H1 (cell line): ENCODE measurements around the gene RAB11A. TPM values are rescaled to one million over a fixed set of nuclear protein-coding genes. Genes with fewer than 3 reads are reported as not detected.

Experiments used
- CTCF ChIA-PET: fragments of 300-600 bp; sonication (Branson Sonifier 250); formaldehyde crosslinking; loops from one replicate; lab custom pipeline; 2021; ENCODE audit not compliant: partially characterized antibody; lab: Charles Lee
- POLR2A ChIA-PET: fragments of 300-600 bp; sonication (Branson Sonifier 250); formaldehyde crosslinking; loops from one replicate; lab custom pipeline; 2021; ENCODE audit warnings: inconsistent platforms; ENCODE audit not compliant: partially characterized antibody; lab: Charles Lee
- DNase-seq, 2 experiments: peaks; one replicate each; pipeline versions ENCODE4 v3.0.0 to v3.0.0-alpha.2; 2010 to 2022; ENCODE audit warnings: low spot score in 2 of 2, low read depth in 1 of 2, mixed read lengths in 1 of 2
- FAIRE-seq: peaks from 2 replicates; lab custom pipeline; 2011; peaks lifted over from hg19 to GRCh38; lab: Jason Lieb, UNC
- H2AFZ ChIP-seq: 2 replicates; pipeline ENCODE4 v1.8.1; 2012; ENCODE audit warnings: low read length, inconsistent platforms
- H2AK5ac ChIP-seq: 2 replicates; pipeline ENCODE4 v1.6.1; 2013; ENCODE audit warnings: low read depth, low read length
- H2BK120ac ChIP-seq: replicated peaks from 2 replicates; pipeline ENCODE3; 2013; ENCODE audit warnings: low read depth, low read length, inconsistent platforms
- H2BK12ac ChIP-seq: 2 replicates; pipeline ENCODE4 v1.6.1; 2013; ENCODE audit warnings: low read depth, low read length
- H2BK15ac ChIP-seq: 2 replicates; pipeline ENCODE4 v1.6.1; 2013; ENCODE audit warnings: low read length
- H2BK20ac ChIP-seq: 2 replicates; pipeline ENCODE4 v1.6.1; 2013; ENCODE audit warnings: low read length
- H2BK5ac ChIP-seq: 2 replicates; pipeline ENCODE4 v1.6.1; 2013; ENCODE audit warnings: low read depth, low read length
- H3K14ac ChIP-seq: 2 replicates; pipeline ENCODE4 v1.6.1; 2013; ENCODE audit warnings: inconsistent platforms; ENCODE audit not compliant: insufficient read length
- H3K18ac ChIP-seq: 2 replicates; pipeline ENCODE4 v1.6.1; 2013; ENCODE audit warnings: low read length; ENCODE audit errors: extremely low read depth
- H3K23ac ChIP-seq: 2 replicates; pipeline ENCODE4 v1.6.1; 2013; ENCODE audit warnings: inconsistent platforms; ENCODE audit not compliant: insufficient read length
- H3K23me2 ChIP-seq: 2 replicates; pipeline ENCODE4 v1.6.1; 2013; ENCODE audit warnings: low read depth, low read length
- H3K27ac ChIP-seq: 2 replicates; pipeline ENCODE4 v1.6.1; 2011; ENCODE audit warnings: low read depth, low read length, inconsistent platforms
- H3K27me3 ChIP-seq, 4 experiments: replicated peaks in 1 of 4; 1 replicate in 1 of 4; 2 replicates in 3 of 4; pipeline versions ENCODE4 v1.6.1 to v1.8.1; 2011 to 2013; ENCODE audit warnings: low read length in 3 of 4, mild to moderate bottlenecking in 3 of 4, inconsistent platforms in 2 of 4, mixed read lengths in 2 of 4, moderate library complexity in 1 of 4; ENCODE audit not compliant: control insufficient read depth in 3 of 4, insufficient read depth in 3 of 4; ENCODE audit errors: extremely low read depth in 1 of 4
- H3K36me3 ChIP-seq, 4 experiments: 2 replicates each; pipeline versions ENCODE4 v1.6.1 to v1.8.1; 2011 to 2013; ENCODE audit warnings: mild to moderate bottlenecking in 4 of 4, low read length in 3 of 4, moderate library complexity in 2 of 4, control low read depth in 1 of 4, inconsistent platforms in 1 of 4; ENCODE audit not compliant: insufficient read depth in 4 of 4, control insufficient read depth in 2 of 4
- H3K4ac ChIP-seq: replicated peaks from 2 replicates; pipeline ENCODE3; 2013; ENCODE audit warnings: low read length, low read depth, mixed read lengths, inconsistent platforms; ENCODE audit not compliant: insufficient read length
- H3K4me1 ChIP-seq, 4 experiments: replicated peaks in 1 of 4; 1 replicate in 1 of 4; 2 replicates in 3 of 4; pipeline versions ENCODE4 v1.6.1 to v1.8.1; 2011 to 2013; ENCODE audit warnings: low read length in 3 of 4, inconsistent platforms in 2 of 4, mixed read lengths in 1 of 4; ENCODE audit not compliant: insufficient read depth in 4 of 4, control insufficient read depth in 3 of 4
- H3K4me2 ChIP-seq, 2 experiments: 2 replicates each; pipeline versions ENCODE4 v1.6.1 to v1.8.1; 2011 to 2013; ENCODE audit warnings: low read depth in 2 of 2, low read length in 2 of 2, control low read depth in 1 of 2, inconsistent platforms in 1 of 2, mild to moderate bottlenecking in 1 of 2; ENCODE audit not compliant: insufficient read depth in 1 of 2
- H3K4me3 ChIP-seq, 4 experiments: fragments of 200-600, 300-600 bp in 1 of 4; sonication (generic), shearing (Covaris generic), sonication (Bioruptor Twin) in 1 of 4; 2 replicates each; pipeline versions ENCODE4 v1.5.1 to v1.8.1; 2011 to 2016; ENCODE audit warnings: low read length in 4 of 4, low read depth in 3 of 4, control low read depth in 2 of 4, inconsistent platforms in 2 of 4, mild to moderate bottlenecking in 2 of 4, mixed read lengths in 1 of 4, moderate library complexity in 1 of 4; ENCODE audit not compliant: insufficient read depth in 2 of 4; ENCODE audit errors: extremely low read depth in 1 of 4
- H3K56ac ChIP-seq: replicated peaks from 2 replicates; pipeline ENCODE3; 2013; ENCODE audit warnings: low read depth, mild to moderate bottlenecking, mixed read lengths, low read length, inconsistent platforms; ENCODE audit not compliant: insufficient read length
- H3K79me1 ChIP-seq: 2 replicates; pipeline ENCODE4 v1.6.1; 2013; ENCODE audit warnings: low read depth, low read length, control low read depth
- H3K79me2 ChIP-seq, 2 experiments: 2 replicates each; pipeline versions ENCODE4 v1.6.1 to v1.8.1; 2012 to 2013; ENCODE audit warnings: low read length in 2 of 2, mild to moderate bottlenecking in 2 of 2, inconsistent platforms in 1 of 2; ENCODE audit not compliant: insufficient read depth in 2 of 2, control insufficient read depth in 1 of 2
- H3K9ac ChIP-seq, 4 experiments: replicated peaks in 1 of 4; 1 replicate in 1 of 4; 2 replicates in 3 of 4; pipeline versions ENCODE4 v1.6.1 to v1.8.1; 2011 to 2013; ENCODE audit warnings: low read depth in 3 of 4, low read length in 3 of 4, control low read depth in 2 of 4, mild to moderate bottlenecking in 2 of 4, moderate library complexity in 2 of 4, inconsistent platforms in 1 of 4; ENCODE audit errors: extremely low read depth in 1 of 4
- H3K9me3 ChIP-seq, 2 experiments: 2 replicates each; pipeline versions ENCODE4 v1.6.1 to v1.8.1; 2012 to 2013; ENCODE audit warnings: mild to moderate bottlenecking in 2 of 2, moderate library complexity in 2 of 2, control low read depth in 1 of 2, inconsistent platforms in 1 of 2, low read depth in 1 of 2, low read length in 1 of 2, mixed read lengths in 1 of 2; ENCODE audit not compliant: insufficient read depth in 2 of 2
- H4K20me1 ChIP-seq, 2 experiments: replicated peaks in 1 of 2; 2 replicates each; pipeline versions ENCODE3 to v1.8.1; 2011 to 2013; ENCODE audit warnings: inconsistent platforms in 2 of 2, low read length in 2 of 2, mild to moderate bottlenecking in 1 of 2; ENCODE audit not compliant: insufficient read depth in 2 of 2, control insufficient read depth in 1 of 2
- H4K5ac ChIP-seq: 2 replicates; pipeline ENCODE4 v1.6.1; 2013; ENCODE audit warnings: low read length, low read depth, mixed read lengths, inconsistent platforms; ENCODE audit not compliant: insufficient read length
- H4K8ac ChIP-seq: 2 replicates; pipeline ENCODE4 v1.8.0; 2013; ENCODE audit warnings: mild to moderate bottlenecking, moderate library complexity, low read length, inconsistent platforms; ENCODE audit not compliant: insufficient read depth; ENCODE audit errors: extremely low read depth
- H4K91ac ChIP-seq: replicated peaks from 2 replicates; pipeline ENCODE3; 2013; ENCODE audit warnings: low read length, mixed read lengths, inconsistent platforms; ENCODE audit not compliant: insufficient read length
- ASH2L ChIP-seq: fragments of 200-600, 300-600 bp; sonication (generic); IDR thresholded peaks from one replicate; pipeline ENCODE4 v1.7.1; 2017; ENCODE audit warnings: low read length
- MAFK ChIP-seq: IDR thresholded peaks from 2 replicates; pipeline ENCODE4 v1.6.1; 2012; ENCODE audit warnings: low read depth, mild to moderate bottlenecking, improper control_type of control experiment, low read length
- NANOG ChIP-seq: IDR thresholded peaks from 2 replicates; pipeline ENCODE4 v1.6.1; 2011; ENCODE audit warnings: low read length, low read depth, mild to moderate bottlenecking, inconsistent platforms; ENCODE audit not compliant: insufficient read depth, poor library complexity, severe bottlenecking
- POLR2AphosphoS5 ChIP-seq: IDR thresholded peaks from 2 replicates; pipeline ENCODE4 v1.6.1; 2011; ENCODE audit warnings: low read depth, low read length
- WGBS, 2 experiments: shearing (Covaris generic) in 1 of 2; methylation state at CpG; one replicate each; pipeline versions ENCODE4 v1.1.6 to v1.1.7; 2013 to 2015; ENCODE audit warnings: low lambda C conversion rate in 2 of 2, mixed read lengths in 2 of 2, inconsistent platforms in 1 of 2, low coverage in 1 of 2, missing lambda C conversion rate in 1 of 2; ENCODE audit not compliant: insufficient replicate concordance in 2 of 2, insufficient coverage in 1 of 2, insufficient read length in 1 of 2; ENCODE audit errors: extremely low coverage in 1 of 2, missing lambda C conversion rate in 1 of 2; 5-methylcytosine and 5-hydroxymethylcytosine counted together
- polyA plus RNA-seq, 7 experiments: library from polyadenylated mRNA; depleted of rRNA in 3 of 7; stranded (reverse) in 5 of 7; unstranded in 2 of 7; fragments of >200 nt in 5 of 7; fragments of 200-250 nt in 2 of 7; gene quantifications; 1 replicate in 5 of 7; 2 replicates in 1 of 7; 4 replicates in 1 of 7; pipeline versions ENCODE4 v1.2.1 to v1.2.3, GENCODE V29; 2011 to 2013; ENCODE audit warnings: missing spikeins in 2 of 7, mixed read lengths in 2 of 7
- total RNA-seq: library from RNA; stranded (reverse); fragmentation: NEBNext Ultra II Directional; extraction: Animal tissue kit (Norgen Biotek cat#: 25700); gene quantifications from 2 replicates; pipeline ENCODE4 v1.2.1, GENCODE V29; 2021

The RAB11A gene
- total and polyA plus RNA-seq, 2 of the 8 experiments (the other 6 are each of a cell fraction or from before 2014, with no cell fraction given) = 211 to 254 TPM

DNA sequence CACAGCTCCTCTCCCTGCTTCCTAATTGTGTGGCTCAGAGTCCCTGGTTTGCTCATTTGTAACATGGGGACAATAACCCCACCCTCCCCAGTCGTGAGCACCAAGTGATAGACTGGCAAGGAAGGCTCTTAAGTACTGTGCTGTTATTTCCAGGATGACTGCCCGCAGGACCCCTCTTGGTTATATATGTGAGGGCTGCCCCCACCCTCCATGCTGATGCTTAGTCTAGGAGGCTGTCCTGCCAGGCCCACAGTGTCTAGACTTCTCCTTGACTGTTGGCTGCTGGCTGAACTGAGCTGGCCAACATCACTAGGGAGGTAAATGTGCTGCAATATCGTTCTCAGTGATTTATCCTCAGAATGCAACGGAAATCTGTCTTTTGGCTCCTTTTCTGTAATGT, 45.1 kb downstream of the RAB11A start:
- Histone ChIP-seq H3K14ac (no peak overlapping the region), H4K8ac (no peak overlapping the region), H2BK12ac (no peak overlapping the region), H2BK15ac (no peak overlapping the region), H4K91ac (no peak overlapping the region), H3K36me3 (peaks cover 0 to 3% (median 0%) of the 10 kb centered on the region in 4 experiments; a peak in 1 of 8 replicates), H3K4me3 (no peak overlapping the region), H2BK120ac (no peak overlapping the region), H3K27ac (no peak overlapping the region), H2BK5ac (no peak overlapping the region), H3K23me2 (no peaks in the 10 kb centered on the region), H3K4me1 (peaks cover 0 to 12% (median 2%) of the 10 kb centered on the region in 4 experiments; a peak in 5 of 7 replicates), H3K4ac (no peak overlapping the region), H2BK20ac (no peak overlapping the region), H3K9ac (no peak overlapping the region), H3K18ac (no peak overlapping the region), H2AFZ (no peak overlapping the region), H3K79me1 (no peaks in the 10 kb centered on the region), H3K56ac (no peak overlapping the region), H3K9me3 (no peaks in the 10 kb centered on the region), H4K20me1 (peaks cover 5 to 8% of the 10 kb centered on the region in 2 experiments), H3K27me3 (no peaks in the 10 kb centered on the region), H2AK5ac (no peak overlapping the region), H3K4me2 (no peak overlapping the region), H4K5ac (no peak overlapping the region), H3K79me2 (no peaks in the 10 kb centered on the region), H3K23ac (no peak overlapping the region)
- POLR2A ChIA-PET = interaction anchor here (1.9 kb wide), 1 partner anchor 10 kb away, joined by 5 read pairs; no protein-coding TSS in a partner anchor
- FAIRE-seq = no peak
- DNase-seq = no peak
- WGBS, 2 experiments = 86% methylated on average over 4 of the region's 4 CpGs; no CpG with 5 or more reads in 1 of the 2 experiments
- CTCF ChIA-PET = interaction anchor here (0.5 to 6.2 kb wide), 5 partner anchors 12 to 588 kb away, joined by 3 to 46 read pairs (median 3); no protein-coding TSS in a partner anchor
- TF ChIP-seq ASH2L (no peak), MAFK (no peak), NANOG (no peak), POLR2AphosphoS5 (no peak)
